Measurements from ENCODE around the gene TRAK1.
A peak's percentile ranks its signal among the peaks of the same experiment; 100 is the strongest.

TRAK1 gene

DNA sequence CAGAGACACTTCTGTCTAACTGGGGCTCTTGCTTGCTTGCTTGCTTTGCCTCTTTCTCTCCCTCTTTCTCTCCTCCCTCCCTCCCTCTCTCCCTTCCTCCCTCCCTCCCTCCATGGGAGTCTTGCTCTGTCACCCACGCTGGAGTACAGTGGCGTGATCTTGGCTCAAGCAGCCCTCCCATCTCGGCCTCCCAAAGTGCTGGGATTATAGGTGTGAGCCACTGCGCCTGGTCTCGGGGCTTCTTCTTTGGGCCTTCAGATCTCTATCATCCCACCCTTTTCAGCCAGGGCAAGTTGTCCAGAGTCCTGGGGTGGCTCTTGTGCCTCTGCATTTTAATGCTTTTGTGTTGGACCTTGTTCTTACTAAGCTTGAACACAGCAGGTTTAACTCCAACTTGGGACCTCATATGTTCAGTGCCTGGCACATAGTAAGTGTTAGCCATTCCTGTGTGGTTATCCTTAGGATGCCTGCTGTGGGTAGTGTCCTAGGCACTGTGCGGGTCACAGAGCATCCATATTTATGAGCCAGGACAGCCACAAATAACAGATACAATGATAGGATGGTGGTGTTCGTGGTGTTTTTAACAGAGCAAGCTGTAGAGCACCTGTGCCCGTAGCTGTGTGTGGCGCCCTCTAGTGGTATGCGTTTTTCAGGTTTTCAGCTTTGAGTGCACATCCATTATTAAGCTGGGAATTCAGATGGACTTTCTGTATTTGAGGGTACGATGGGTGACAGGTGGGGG, 99.7 kb downstream of the TRAK1 start:
- peak; percentile 85 for TF ChIP-seq CTCF (IDR thresholded peaks at IDR 0.05)
- H3K4me1 Mint-ChIP-seq: peaks cover 30% of the 10 kb centered on the region
- H3K27me3 Mint-ChIP-seq (ENCODE audit: low read depth, poor library complexity): peaks cover 3% of the 10 kb centered on the region
- H3K9me3 Mint-ChIP-seq: no peaks in the 10 kb centered on the region
- H3K27ac Mint-ChIP-seq: peak overlapping the region; percentile 78
- peaks cover 36% of the 10 kb centered on the region for H3K36me3 Mint-ChIP-seq (ENCODE audit: low read depth)
- DNase-seq: peak; percentile 83
- H3K4me3 Mint-ChIP-seq: no peak overlapping the region

GRCh38 chr3:42191443-42191747, 100.2 kb downstream of the TRAK1 start:
- H3K9me3 Mint-ChIP-seq: no peaks in the 10 kb centered on the region
- no peak for DNase-seq
- H3K27me3 Mint-ChIP-seq (ENCODE audit: low read depth, poor library complexity): peaks cover 3% of the 10 kb centered on the region
- peaks cover 31% of the 10 kb centered on the region for H3K4me1 Mint-ChIP-seq
- H3K4me3 Mint-ChIP-seq: no peak overlapping the region
- TF ChIP-seq CTCF (IDR thresholded peaks at IDR 0.05): no peak
- no peak overlapping the region for H3K27ac Mint-ChIP-seq
- peaks cover 39% of the 10 kb centered on the region for H3K36me3 Mint-ChIP-seq (ENCODE audit: low read depth)

DNA sequence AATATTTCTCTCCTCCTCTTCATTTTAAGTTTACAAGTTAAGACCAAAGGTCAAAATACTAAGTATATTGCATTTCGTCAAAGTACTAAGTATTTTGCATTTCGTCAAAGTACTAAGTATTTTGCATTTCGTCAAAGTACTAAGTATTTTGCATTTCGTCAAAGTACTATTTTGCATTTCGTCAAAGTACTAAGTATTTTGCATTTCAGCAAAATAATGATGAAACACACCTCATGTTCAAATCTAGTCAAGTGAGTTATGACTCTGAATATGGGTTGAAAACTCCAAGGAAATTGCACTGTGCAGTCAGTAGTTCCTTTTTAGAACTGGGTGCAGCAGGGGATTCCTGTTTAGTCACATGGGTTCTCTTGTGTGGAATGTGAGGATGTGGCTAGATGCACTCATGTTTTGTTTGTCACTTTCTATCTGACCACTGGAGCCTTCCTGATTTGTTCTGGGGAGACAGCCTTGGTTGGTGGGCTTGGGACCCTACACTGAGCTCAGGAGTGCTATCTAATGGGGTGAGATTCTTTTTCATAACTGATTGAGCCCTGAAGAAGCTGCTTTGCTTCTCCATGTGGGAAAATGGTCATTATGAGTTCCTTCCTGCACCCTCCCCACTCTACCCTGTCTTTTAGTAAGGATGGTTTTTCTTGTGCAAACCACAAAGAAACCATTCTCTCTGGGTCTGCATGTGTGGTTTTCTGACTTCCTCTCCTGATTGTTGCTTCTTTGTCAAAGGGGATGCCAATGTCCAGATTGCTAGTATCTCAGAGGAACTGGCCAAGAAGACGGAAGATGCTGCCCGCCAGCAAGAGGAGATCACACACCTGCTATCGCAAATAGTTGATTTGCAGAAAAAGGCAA, 101.4 kb downstream of the TRAK1 start:
- Mint-ChIP-seq H3K4me3 (no peak overlapping the region), H3K36me3 (ENCODE audit: low read depth) (peaks cover 48% of the 10 kb centered on the region), H3K27me3 (ENCODE audit: low read depth, poor library complexity) (peaks cover 3% of the 10 kb centered on the region), H3K4me1 (peaks cover 31% of the 10 kb centered on the region), H3K27ac (no peak overlapping the region), H3K9me3 (no peaks in the 10 kb centered on the region)
- TF ChIP-seq CTCF (IDR thresholded peaks at IDR 0.05): no peak
- no peak for DNase-seq

DNA sequence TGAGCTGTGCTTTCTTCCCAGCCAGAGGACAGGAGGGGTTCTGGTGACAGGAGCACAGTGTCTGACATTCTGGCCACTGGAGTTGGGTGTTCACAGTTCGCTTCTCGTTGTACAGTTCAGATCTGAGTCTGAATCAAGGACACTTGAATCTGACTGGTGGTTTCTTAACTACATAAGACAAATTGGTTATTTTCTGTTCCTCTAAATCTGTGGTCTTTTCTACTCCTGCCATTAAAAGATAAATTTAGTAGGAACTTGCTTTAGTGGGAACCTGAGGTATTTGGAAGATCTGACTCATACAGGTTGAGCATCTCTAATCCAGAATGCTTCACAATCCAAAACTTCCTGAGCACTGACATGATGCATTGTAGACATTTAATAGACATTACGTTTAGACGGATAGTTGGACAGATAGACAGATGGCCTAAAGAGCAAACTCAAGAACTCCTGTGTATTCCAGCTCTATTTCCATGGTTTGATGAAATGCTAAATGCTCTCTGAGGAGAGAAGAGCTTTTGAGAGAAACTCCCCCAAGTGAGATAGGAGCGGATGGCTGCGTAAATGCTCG, 103.9 kb downstream of the TRAK1 start:
- no peak for TF ChIP-seq CTCF (IDR thresholded peaks at IDR 0.05)
- H3K4me1 Mint-ChIP-seq: peaks cover 20% of the 10 kb centered on the region
- no peaks in the 10 kb centered on the region for H3K9me3 Mint-ChIP-seq
- peaks cover 48% of the 10 kb centered on the region for H3K36me3 Mint-ChIP-seq (ENCODE audit: low read depth)
- peak overlapping the region; percentile 60 for H3K27ac Mint-ChIP-seq
- H3K27me3 Mint-ChIP-seq (ENCODE audit: low read depth, poor library complexity): peaks cover 3% of the 10 kb centered on the region
- no peak overlapping the region for H3K4me3 Mint-ChIP-seq
- DNase-seq: no peak

DNA sequence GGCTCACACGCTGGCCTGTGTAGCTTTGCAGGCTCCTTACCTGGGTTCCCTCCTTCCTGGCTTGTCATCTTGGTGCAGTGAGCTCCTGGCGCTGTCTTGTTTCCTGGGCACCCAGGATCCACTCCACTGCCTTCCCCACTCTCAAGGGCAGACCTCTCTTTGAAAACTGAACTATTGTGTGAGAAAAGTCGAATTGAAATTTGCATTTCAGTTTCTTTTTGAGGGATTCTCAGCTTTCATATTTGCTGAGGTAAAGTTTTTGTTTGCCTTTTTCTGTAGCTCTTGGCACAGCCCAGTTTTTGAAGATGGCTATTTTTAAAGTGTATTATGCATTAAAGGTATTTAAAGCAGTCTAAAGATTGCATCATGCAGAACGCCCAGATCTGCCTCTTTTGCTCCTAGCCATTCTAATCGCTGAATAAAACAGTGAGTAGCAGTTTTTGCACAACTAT, 104.7 kb downstream of the TRAK1 start:
- Mint-ChIP-seq H3K4me3 (no peak overlapping the region), H3K9me3 (no peaks in the 10 kb centered on the region)

More for the DNA sequence above, 104.7 kb downstream of the TRAK1 start:
- Mint-ChIP-seq H3K27me3 (ENCODE audit: low read depth, poor library complexity) (peaks cover 3% of the 10 kb centered on the region), H3K4me1 (peaks cover 13% of the 10 kb centered on the region), H3K36me3 (ENCODE audit: low read depth) (peaks cover 53% of the 10 kb centered on the region), H3K27ac (no peak overlapping the region)
- DNase-seq: no peak
- TF ChIP-seq CTCF (IDR thresholded peaks at IDR 0.05): no peak
